ENCODE measurements around the gene CCDC190. TPM values are rescaled to one million over a fixed set of nuclear protein-coding genes. Genes with fewer than 3 reads are reported as not detected.
A peak's percentile ranks its signal among the peaks of the same experiment; 100 is the strongest.
"Not testable (repeated sequence)": the region's sequence is repeated elsewhere in the genome, so short reads cannot be mapped to it uniquely, and the experiment has no call there.

The CCDC190 gene
- total RNA-seq, 1 donor from 2014 or later = 0.62 TPM

DNA sequence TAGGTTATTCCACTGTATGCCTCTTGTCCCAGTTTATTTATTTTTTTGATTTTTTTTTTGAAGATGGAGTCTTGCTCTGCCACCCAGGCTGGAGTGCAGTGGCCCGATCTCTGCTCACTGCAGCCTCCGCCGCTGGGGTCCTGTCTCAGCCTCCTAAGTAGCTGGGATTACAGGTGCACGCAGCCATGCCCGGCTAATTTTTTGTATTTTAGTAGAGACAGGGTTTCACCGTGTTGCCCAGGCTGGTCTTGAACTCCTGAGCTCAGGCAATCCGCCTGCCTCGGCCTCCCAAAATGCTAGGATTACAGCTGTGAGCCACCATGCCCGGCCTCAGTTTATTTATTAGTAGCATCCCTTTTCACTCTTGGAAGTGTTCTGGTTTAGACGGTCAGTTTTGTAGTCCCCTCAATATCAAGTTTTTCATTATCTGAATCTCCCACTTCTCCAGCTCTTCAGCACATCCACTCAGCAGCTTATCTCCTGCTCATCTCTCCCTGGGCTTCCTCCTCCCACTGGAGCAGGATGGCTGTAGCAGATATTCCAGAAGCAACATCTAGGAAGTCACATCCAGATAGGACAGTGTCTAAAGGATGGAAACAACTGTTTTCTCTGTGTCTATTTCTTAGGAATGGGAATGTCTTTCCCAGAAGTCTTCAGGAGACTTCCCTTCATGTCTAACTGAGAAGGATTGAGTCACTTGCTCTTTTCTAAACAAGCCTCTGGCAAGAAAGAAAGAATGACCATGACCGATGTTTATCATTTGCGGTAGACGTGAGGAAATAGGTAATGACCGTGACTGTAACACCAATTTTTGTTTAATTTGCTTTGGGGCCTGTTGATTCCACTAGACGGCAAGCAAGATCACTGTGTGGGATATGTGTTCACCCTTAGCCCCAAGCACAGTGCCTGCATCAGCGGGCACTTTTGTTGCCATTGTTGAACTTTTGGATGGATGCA is 14.4 kb downstream of the CCDC190 start:
- ATAC-seq = no peak
- DNase-seq = no peak
- intact Hi-C loops (cut with micrococcal nuclease) = no loop called here

GRCh38 chr1:162844153-162844552 is 16.8 kb downstream of the CCDC190 start:
- intact Hi-C loops (cut with micrococcal nuclease) = no loop called here
- no peak for ATAC-seq
- no peak for DNase-seq

DNA sequence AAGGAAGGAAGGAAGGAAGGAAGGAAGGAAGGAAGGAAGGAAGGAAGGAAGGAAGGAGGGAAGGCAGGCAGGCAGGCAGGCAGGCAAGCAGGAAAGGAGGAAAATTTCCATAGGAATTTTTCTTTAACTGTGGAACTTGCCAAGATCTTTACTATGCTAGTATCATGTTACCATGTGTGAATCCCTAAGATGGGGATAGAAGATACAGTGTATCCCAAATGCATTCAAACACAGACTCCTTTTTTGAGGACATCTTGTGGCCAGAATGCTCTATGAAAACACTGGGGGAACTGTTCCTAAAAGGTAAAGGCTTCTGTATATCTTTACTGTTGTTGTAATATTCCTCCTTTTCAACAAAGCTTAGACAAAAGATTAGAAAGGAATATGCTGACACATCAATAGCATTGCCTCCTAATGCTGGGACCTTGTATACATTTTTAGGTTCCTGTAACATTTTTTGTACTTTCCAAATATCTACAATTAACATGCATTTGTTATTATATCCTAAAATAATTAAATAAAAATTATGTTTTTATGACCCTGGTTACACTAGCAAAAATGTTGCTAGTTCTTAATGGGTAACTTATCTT is 20.6 kb downstream of the CCDC190 start:
- intact Hi-C loops (cut with micrococcal nuclease) = no loop called here
- no peak for DNase-seq
- no peak for ATAC-seq

DNA sequence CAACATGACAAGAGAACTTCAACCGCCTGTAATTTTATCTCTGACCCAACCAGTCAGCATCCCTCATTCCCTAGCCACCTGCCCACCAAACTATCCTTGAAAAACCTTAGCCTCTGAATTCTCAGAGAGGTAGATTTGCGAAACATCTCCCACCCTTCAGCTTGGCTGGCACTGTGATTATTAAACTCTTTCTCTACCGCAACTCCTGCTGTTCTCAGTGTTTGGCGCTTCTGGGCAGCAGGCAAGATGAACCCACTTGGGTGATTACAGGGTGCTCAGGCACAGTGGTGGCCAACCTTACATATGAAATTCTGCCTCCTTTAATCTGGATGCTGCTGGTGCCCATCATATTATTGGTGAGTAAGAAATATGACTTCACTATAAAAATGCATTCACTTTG is 22.1 kb downstream of the CCDC190 start:
- DNase-seq (no peak), ATAC-seq (no peak)
- intact Hi-C loops (cut with micrococcal nuclease) = no loop called here

GRCh38 chr1:162835157-162835899 is 25.6 kb downstream of the CCDC190 start:
- ATAC-seq = no peak
- DNase-seq = no peak
- intact Hi-C loops (cut with micrococcal nuclease) = no loop called here

GRCh38 chr1:162832470-162832869 is 28.5 kb downstream of the CCDC190 start:
- DNase-seq (no peak), ATAC-seq (no peak)
- intact Hi-C loops (cut with micrococcal nuclease) = no loop called here

- intact Hi-C loops (cut with micrococcal nuclease) = no loop called here
- no peak for DNase-seq
- no peak for ATAC-seq
Measured at GRCh38 chr1:162829268-162829667, 31.7 kb downstream of the CCDC190 start.

- no peak for ATAC-seq
- intact Hi-C loops (cut with micrococcal nuclease) = no loop called here
- DNase-seq = no peak
Measured at GRCh38 chr1:162823771-162824525, 37.0 kb downstream of the CCDC190 start.

DNA sequence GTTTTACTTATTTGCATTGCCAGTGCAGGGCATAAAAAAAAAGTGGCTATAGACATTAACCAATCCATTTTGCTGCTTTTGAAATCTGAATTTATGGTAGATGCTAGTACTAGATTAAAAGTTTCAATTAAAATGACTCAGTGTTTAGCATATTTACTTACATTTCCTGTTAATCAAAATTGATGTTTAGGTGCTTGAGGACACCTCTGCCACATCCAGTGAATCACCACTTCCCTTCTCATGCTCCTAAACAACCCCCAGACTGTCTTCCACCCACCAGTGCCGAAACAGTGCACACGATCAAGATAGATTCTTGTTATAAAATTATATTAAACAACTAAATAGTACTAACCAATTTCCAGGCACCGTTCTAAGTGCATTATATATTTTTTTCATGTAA is 37.7 kb downstream of the CCDC190 start:
- intact Hi-C loops (cut with micrococcal nuclease) = no loop called here
- DNase-seq (no peak), ATAC-seq (no peak)

DNA sequence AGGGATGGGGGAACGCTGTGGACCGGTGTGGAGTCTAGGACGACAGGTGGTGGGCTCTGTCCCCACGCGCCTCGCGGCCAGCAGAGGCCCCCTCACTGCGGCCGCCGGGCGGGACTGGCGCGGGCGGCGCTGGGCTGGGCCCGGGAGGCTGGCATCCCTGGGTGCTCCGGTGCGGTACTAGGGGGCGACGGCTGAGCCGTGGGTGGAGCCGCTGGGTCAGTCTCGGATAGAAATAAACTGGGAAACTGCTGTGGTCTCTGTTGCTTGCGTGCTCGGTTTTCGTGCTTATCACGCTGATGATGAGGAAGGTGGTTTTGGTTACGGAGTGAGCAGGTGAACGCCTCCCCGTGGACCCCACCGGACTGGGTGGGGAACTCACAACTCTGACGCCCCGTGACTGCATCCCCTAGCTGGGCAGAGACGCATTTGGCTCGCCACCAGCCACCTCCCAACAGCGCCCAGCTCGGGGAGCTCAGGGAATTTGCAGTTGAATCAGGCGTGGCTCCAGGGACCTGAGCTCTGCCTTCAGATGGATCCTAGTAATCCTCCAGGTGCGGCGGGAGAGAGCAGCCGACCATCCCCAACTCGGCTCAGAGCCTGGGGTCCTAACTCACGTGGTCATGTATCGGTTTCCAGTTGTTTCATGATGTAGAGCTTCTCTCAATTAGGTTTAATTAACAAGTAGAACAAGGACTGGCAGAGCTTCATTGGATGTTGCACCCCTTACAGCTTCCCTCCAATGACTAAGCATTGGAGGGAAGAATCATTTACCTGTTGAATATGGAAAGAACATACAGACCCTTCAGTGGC is 38.4 kb downstream of the CCDC190 start:
- intact Hi-C loops (cut with micrococcal nuclease) = no loop called here
- peak; percentile 37 for DNase-seq
- peak; percentile 66 for ATAC-seq

DNA sequence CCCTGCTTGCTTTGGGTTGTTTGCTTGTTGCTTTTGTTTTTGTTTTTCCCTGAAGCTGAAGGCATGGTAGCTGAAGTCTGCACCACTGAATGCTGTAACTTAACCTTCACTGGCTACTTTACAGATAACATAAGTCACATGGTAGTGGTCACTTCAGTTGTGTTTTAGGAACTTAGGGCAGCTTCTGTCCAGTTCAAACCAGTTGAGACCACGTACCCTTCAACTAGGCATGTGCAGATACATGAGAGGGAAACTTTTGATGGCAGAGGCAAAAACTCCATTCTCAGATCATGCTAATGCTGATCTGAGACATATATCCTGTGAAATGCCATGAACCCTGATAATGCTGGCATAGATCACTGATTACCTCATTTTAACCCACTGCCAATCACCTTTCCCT is 42.3 kb downstream of the CCDC190 start:
- intact Hi-C loops (cut with micrococcal nuclease); DNase-seq; ATAC-seq: not testable (repeated sequence)

- peak; percentile 60 for ATAC-seq
- DNase-seq; intact Hi-C loops (cut with micrococcal nuclease): not testable (repeated sequence)
Measured at GRCh38 chr1:162818136-162818535, 42.8 kb downstream of the CCDC190 start.

GRCh38 chr1:162812357-162812756 is 48.6 kb downstream of the CCDC190 start:
- ATAC-seq; intact Hi-C loops (cut with micrococcal nuclease): not testable (repeated sequence)

DNA sequence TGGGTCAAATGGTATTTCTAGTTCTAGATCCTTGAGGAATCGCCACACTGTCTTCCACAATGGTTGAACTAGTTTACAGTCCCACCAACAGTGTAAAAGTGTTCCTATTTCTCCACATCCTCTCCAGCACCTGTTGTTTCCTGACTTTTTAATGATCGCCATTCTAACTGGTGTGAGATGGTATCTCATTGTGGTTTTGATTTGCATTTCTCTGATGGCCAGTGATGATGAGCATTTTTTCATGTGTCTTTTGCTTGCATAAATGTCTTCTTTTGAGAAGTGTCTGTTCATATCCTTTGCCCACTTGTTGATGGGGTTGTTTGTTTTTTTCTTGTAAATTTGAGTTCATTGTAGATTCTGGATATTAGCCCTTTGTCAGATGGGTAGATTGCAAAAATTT is 53.5 kb downstream of the CCDC190 start:
- DNase-seq; ATAC-seq; intact Hi-C loops (cut with micrococcal nuclease): not testable (repeated sequence)

More at GRCh38 chr1:162812357-162812756, 48.6 kb downstream of the CCDC190 start:
- not testable (repeated sequence) for DNase-seq

Measured in left ventricle myocardium superior (tissue), 1 donor.